Measurements from ENCODE around the gene OTULIN.
A peak's percentile ranks its signal among the peaks of the same experiment; 100 is the strongest.

The OTULIN gene

DNA sequence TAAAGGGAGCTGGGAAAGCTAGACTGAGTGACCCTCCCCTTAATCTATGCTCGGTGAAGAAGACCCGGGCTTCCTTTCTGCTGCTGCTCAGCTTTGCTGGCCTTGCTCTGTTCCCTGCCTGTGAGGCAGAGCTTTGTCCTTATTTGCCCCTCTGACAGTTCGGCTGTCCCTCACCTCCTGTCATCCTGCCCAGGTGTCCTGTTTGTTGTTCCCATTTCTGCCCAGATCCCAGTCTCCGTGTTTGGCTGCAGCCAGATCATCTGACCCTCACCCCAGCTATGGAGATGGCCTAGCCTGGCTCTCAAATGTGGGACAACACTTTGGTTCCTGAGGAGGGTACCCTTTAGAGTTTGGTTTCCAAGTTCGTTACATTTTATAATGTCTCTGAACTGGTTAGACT is 20.2 kb downstream of the OTULIN start:
- TF ChIP-seq, protein P1, sequence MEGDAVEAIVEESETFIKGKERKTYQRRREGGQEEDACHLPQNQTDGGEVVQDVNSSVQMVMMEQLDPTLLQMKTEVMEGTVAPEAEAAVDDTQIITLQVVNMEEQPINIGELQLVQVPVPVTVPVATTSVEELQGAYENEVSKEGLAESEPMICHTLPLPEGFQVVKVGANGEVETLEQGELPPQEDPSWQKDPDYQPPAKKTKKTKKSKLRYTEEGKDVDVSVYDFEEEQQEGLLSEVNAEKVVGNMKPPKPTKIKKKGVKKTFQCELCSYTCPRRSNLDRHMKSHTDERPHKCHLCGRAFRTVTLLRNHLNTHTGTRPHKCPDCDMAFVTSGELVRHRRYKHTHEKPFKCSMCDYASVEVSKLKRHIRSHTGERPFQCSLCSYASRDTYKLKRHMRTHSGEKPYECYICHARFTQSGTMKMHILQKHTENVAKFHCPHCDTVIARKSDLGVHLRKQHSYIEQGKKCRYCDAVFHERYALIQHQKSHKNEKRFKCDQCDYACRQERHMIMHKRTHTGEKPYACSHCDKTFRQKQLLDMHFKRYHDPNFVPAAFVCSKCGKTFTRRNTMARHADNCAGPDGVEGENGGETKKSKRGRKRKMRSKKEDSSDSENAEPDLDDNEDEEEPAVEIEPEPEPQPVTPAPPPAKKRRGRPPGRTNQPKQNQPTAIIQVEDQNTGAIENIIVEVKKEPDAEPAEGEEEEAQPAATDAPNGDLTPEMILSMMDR (conservative IDR thresholded peaks at IDR 0.05): no peak
- peak overlapping the region; percentile 96 for H3K27ac ChIP-seq

DNA sequence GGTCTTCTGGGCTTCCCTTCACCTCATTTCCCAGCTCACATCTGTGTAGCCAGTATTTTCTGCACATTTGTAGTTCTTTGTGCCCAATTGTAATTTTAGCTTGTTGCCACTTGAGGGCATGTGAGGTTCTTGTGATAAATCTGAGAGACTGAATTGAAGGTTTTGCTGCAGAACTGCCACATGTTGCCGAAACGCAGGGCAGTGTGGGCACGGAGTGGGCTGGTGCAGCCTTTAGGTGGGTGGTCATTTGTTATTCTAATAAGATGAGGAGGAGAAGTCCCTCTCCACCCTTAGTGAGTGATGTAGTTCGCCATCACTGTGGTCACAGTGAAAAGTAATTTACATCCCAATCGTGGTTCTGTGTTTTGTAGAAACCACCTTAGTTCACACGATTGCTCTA is 21.2 kb downstream of the OTULIN start:
- peak overlapping the region; percentile 96 for H3K27ac ChIP-seq
- TF ChIP-seq, protein P1 (conservative IDR thresholded peaks at IDR 0.05): peak; percentile 85

DNA sequence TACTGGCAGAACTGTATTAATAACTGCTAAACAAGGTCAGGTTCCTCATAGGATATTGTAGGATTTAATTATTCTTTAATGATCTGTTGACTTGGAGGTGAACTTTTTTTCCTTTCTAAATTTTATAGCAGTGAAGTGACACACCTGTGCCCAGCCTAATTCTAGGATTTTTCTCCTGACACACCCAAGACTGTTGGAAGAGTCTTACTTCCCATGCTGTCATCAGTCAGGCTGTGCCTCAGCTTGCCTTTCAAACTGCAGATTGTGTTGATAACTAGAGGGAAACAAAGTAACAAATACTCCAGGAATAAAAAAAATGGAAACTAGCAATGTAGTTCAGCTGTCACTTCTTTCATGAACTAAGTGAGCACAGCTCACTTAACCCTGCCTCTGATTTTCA is 22.0 kb downstream of the OTULIN start:
- peak overlapping the region; percentile 96 for H3K27ac ChIP-seq
- TF ChIP-seq, protein P1 (conservative IDR thresholded peaks at IDR 0.05): no peak

DNA sequence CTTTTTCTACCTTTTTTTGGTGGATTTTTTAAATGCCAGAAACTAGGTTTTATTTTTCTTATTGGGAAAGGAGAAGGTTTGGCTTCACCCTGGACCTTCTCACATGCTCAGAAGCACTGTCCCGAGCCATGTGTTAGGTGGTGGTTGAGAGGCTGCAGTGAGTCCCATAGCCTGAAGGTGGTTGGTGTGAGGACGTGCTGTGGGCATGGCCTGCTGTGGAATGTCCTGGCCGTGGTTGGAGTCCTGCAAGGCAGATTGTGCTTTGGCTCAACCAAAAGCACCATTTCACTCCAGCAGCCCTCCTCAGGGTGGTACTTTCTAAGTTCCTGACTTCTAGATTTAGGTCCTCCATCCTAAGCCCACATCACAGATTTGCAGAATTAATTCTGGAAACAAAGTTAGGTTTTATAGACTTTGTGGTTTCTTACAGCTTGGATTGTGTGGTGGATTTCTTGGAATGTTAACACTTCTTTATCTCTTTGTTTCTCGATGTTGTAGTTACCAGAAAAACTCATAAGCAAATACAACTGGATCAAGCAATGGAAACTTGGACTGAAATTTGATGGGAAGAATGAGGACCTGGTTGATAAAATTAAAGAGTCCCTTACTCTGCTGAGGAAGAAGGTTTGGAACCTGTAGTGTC is 22.6 kb downstream of the OTULIN start:
- TF ChIP-seq, protein P1 (conservative IDR thresholded peaks at IDR 0.05): no peak
- H3K27ac ChIP-seq: peak overlapping the region; percentile 96; the same call in 1 of the 2 replicates

DNA sequence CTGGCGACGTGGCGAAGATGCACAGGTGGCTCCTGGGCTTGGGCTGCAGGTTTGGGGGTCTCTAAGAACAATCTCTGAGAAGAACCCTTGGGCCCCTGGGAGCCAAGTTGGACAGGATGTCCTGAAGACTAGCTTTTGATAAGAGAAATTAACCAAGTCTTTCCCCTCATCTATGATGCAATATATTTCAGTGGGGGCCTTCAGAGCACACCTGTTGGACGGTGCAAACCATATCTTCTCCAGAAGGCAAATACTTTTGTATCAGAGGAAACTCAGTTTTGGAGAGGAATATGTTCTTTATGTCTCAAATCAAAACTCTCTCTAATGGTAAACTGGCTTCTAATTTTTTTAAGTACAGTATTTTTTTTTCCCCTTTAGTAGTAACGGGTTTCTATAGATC is 28.6 kb downstream of the OTULIN start:
- H3K27ac ChIP-seq: no peak overlapping the region
- TF ChIP-seq, protein P1 (conservative IDR thresholded peaks at IDR 0.05): no peak

DNA sequence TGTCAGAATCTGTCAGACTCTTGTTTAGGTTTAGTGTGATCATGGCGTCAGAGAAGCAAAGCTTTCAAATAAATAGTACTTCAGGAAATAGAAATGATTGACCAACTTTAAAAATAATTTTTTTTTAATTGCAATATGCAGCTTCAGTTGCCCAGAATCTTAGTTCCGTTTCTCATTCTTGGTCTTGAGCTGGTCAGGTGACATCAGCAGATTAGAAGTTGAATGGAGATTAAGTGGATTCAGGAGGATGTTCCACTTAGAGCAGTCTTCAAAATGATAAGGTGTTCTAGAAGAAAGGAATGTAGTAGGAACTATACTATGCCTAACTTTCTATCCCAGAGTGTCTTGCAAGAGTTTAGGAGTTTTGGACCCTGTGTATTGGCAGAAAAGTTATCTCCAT is 30.6 kb downstream of the OTULIN start:
- no peak overlapping the region for H3K27ac ChIP-seq
- TF ChIP-seq, protein P1 (conservative IDR thresholded peaks at IDR 0.05): no peak

DNA sequence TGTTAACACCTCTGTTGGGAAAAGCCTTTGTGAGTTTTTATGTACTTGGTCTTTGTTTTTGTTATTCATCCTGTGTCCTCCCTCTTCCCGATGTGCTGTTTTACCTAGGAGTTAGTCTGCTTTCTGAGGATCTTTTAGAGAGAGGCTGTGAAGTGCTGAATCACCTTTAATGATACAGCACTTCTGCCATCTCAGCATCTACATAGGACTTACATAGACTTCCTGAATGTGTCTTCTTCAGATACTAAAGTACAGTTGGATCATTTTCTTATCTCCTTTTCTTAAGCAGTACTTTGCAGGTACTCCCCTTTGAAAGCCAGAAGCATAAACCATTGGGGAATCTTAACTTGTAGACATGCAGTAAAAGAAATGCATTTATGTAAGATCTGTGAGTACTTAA is 31.5 kb downstream of the OTULIN start:
- H3K27ac ChIP-seq: no peak overlapping the region
- TF ChIP-seq, protein P1 (conservative IDR thresholded peaks at IDR 0.05): no peak
